ENCODE data around the gene KLK11. TPM values are rescaled to one million over a fixed set of nuclear protein-coding genes. Genes with fewer than 3 reads are reported as not detected.

KLK11 gene
- polyA plus RNA-seq, 3 donors = not detected

DNA sequence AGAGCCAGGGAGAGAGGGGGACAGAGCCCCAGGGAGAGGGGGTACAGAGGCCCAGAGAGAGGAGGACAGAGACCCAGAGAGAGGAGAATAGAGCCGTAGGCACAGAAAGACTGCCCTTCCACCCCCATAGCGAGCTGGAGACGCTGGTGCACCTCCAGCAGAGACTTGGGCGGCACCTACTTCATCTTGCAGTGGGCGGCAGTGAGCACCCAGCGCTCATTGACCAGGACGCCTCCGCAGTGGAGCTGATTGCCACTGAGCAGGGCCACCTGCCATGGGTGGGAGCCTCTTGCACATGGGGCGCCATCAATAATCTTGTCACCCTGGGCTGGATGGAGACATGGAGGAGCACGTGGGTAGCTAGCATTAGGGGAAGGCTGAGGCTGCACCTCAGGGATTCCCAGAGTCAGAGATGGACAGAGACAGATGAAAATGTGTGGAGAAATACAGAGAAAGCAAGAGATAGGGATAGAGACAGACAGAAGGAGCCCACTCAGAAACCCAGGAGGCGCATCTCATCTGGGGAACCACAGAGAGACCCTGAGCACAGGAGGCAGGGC lies 44.7 kb downstream of the KLK11 start:
- H3K9me3 ChIP-seq (replicated peaks in 1 of 2; ENCODE audit: control insufficient read depth in 1 of 2, insufficient read depth in 1 of 2, low read length in 2 of 2) = no peaks in the 10 kb centered on the region
- H3K4me3 ChIP-seq (replicated peaks in 1 of 3; ENCODE audit: low read depth in 2 of 3, low read length in 3 of 3) = no peak overlapping the region
- H4K20me1 ChIP-seq (ENCODE audit: insufficient read depth, low read length) = no peaks in the 10 kb centered on the region
- Mint-ChIP-seq H3K27ac (peak overlapping the region in 1 of 7 donors; percentile 69), H3K9me3 (peaks cover 0 to 9% (median 2%) of the 10 kb centered on the region in 7 donors), H3K4me1 (no peaks in the 10 kb centered on the region), H3K4me3 (no peak overlapping the region), H3K27me3 (ENCODE audit: low read depth in 3 of 3) (peaks cover 31 to 50% (median 32%) of the 10 kb centered on the region in 3 donors), H3K36me3 (no peaks in the 10 kb centered on the region)
- TF ChIP-seq, protein P1, sequence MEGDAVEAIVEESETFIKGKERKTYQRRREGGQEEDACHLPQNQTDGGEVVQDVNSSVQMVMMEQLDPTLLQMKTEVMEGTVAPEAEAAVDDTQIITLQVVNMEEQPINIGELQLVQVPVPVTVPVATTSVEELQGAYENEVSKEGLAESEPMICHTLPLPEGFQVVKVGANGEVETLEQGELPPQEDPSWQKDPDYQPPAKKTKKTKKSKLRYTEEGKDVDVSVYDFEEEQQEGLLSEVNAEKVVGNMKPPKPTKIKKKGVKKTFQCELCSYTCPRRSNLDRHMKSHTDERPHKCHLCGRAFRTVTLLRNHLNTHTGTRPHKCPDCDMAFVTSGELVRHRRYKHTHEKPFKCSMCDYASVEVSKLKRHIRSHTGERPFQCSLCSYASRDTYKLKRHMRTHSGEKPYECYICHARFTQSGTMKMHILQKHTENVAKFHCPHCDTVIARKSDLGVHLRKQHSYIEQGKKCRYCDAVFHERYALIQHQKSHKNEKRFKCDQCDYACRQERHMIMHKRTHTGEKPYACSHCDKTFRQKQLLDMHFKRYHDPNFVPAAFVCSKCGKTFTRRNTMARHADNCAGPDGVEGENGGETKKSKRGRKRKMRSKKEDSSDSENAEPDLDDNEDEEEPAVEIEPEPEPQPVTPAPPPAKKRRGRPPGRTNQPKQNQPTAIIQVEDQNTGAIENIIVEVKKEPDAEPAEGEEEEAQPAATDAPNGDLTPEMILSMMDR (IDR thresholded peaks at IDR 0.05) = no peak
- H3K4me2 ChIP-seq (replicated peaks; ENCODE audit: extremely low read depth, low read length, poor library complexity, severe bottlenecking) = no peak overlapping the region
- no peaks in the 10 kb centered on the region for H3K36me3 ChIP-seq (replicated peaks in 1 of 2; ENCODE audit: control insufficient read depth in 1 of 2, insufficient read depth in 2 of 2, low read length in 2 of 2)
- no peaks in the 10 kb centered on the region for H3K4me1 ChIP-seq (ENCODE audit: control insufficient read depth in 1 of 2, insufficient read depth in 2 of 2, low read length in 2 of 2)
- no peaks in the 10 kb centered on the region for H3K79me2 ChIP-seq (ENCODE audit: insufficient read depth, low read length)
- no peak overlapping the region for H3K27ac ChIP-seq (ENCODE audit: low read depth in 1 of 2, low read length in 2 of 2)
- no peak overlapping the region for H2AFZ ChIP-seq (ENCODE audit: insufficient read depth, low read depth, low read length, poor library complexity, severe bottlenecking)
- peaks cover 0 to 7% of the 10 kb centered on the region in 2 donors for H3K27me3 ChIP-seq (ENCODE audit: control insufficient read depth in 2 of 2, insufficient read depth in 2 of 2, low read length in 2 of 2)
- intact Hi-C loops (cut with micrococcal nuclease) = no loop called here
- 66% methylated on average over 10 of the region's 11 CpGs for WGBS (ENCODE audit: insufficient coverage)
- DNase-seq = no peak
- H3K9ac ChIP-seq (ENCODE audit: insufficient read depth, low read length, poor library complexity, severe bottlenecking) = no peak overlapping the region

DNA sequence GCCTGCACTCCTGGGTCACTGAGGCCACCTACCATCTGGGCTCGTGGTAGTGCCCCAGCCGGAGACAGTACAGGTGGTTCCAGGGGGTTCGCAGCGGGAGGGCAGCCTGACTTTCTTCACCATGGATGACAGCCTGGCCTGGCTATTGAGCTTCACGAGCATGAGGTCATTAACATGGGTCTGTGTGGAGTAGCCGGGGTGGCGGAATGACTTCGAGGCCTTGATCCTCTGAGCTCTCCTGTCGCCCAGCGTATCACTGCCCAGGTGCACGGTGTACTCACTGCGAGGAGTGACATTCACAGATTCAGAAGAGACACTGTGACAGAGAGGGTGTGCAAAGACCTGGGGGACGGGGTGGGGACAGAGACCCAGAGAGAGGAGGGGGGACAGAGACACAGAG lies 46.2 kb downstream of the KLK11 start:
- peaks cover 24 to 45% (median 25%) of the 10 kb centered on the region in 3 donors for H3K27me3 Mint-ChIP-seq (ENCODE audit: low read depth in 3 of 3)
- TF ChIP-seq, protein P1 (IDR thresholded peaks at IDR 0.05) = no peak
- Histone ChIP-seq H3K4me2 (replicated peaks; ENCODE audit: extremely low read depth, low read length, poor library complexity, severe bottlenecking) (no peak overlapping the region), H3K9me3 (replicated peaks in 1 of 2; ENCODE audit: control insufficient read depth in 1 of 2, insufficient read depth in 1 of 2, low read length in 2 of 2) (no peaks in the 10 kb centered on the region), H3K27ac (ENCODE audit: low read depth in 1 of 2, low read length in 2 of 2) (no peak overlapping the region), H3K27me3 (ENCODE audit: control insufficient read depth in 2 of 2, insufficient read depth in 2 of 2, low read length in 2 of 2) (peaks cover 0 to 7% of the 10 kb centered on the region in 2 donors), H4K20me1 (ENCODE audit: insufficient read depth, low read length) (no peaks in the 10 kb centered on the region), H2AFZ (ENCODE audit: insufficient read depth, low read depth, low read length, poor library complexity, severe bottlenecking) (no peak overlapping the region), H3K79me2 (ENCODE audit: insufficient read depth, low read length) (no peaks in the 10 kb centered on the region), H3K36me3 (replicated peaks in 1 of 2; ENCODE audit: control insufficient read depth in 1 of 2, insufficient read depth in 2 of 2, low read length in 2 of 2) (no peaks in the 10 kb centered on the region), H3K4me3 (replicated peaks in 1 of 3; ENCODE audit: low read depth in 2 of 3, low read length in 3 of 3) (no peak overlapping the region), H3K4me1 (ENCODE audit: control insufficient read depth in 1 of 2, insufficient read depth in 2 of 2, low read length in 2 of 2) (no peaks in the 10 kb centered on the region), H3K9ac (ENCODE audit: insufficient read depth, low read length, poor library complexity, severe bottlenecking) (no peak overlapping the region)
- H3K36me3 Mint-ChIP-seq = no peaks in the 10 kb centered on the region
- H3K4me1 Mint-ChIP-seq = no peaks in the 10 kb centered on the region
- no peak overlapping the region for H3K27ac Mint-ChIP-seq
- no peak overlapping the region for H3K4me3 Mint-ChIP-seq
- 81% methylated on average over 13 of the region's 13 CpGs for WGBS (ENCODE audit: insufficient coverage)
- no peak for DNase-seq
- intact Hi-C loops (cut with micrococcal nuclease) = no loop called here
- H3K9me3 Mint-ChIP-seq = peaks cover 0 to 5% (median 1%) of the 10 kb centered on the region in 7 donors
